Activated naive CD4-positive, alpha-beta T cell (primary cell): ENCODE results near the gene ILDR1.

ENCODE experiments used
- DNase-seq, 4 experiments: peaks; one replicate each; lab custom pipeline; 2025; lab: John Stamatoyannopoulos, UW

Gene ILDR1

DNA sequence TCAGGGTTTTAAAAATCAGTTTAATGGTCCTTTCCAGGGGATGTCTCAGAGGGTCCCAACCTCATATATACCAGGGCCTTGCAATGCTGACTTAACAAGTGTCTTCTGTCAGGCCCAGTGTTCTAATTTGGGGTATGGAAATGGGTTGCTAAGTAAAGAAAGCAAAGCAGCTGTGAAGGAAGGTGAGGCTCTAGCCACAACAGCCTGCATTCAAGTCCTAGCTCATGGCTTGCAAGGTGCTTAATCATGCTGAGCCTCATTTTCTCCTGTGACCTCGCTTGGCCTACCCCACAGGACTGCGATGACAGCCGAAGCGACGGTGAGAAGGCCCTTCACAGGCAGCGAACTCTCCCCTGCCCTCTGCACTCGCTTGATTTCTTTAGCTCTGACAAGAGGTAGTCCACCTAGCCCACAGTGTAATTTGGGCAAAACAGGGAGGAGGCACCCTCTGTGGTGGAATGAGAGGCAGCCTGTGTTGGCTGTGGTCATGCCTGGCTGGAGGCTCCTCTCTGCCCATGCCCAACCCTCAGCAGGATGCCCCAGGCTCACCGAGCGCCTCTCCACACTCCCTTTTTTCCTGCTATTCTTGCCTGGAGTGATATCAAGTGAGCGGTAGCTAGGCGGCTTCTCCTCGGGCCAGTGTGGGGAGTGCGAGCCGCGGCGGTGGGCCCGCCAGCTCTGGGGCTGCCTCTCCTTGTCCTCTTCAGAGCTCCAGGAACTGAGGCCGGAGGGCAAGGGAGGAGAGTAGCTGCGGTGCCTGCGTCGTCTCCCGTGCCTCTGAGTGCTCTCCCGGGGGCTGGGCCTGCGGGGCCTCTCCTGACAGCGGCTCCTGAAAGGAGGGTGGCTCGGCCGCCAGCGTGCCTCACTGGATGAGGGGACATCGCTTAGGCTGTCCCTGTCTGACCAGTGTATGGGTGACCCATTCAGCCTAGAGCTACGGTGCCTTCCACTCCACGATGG, 29.2 kb downstream of the ILDR1 start:
- DNase-seq = no peak

GRCh38 chr3:121989943-121990342, 32.1 kb downstream of the ILDR1 start:
- no peak for DNase-seq

GRCh38 chr3:121988146-121988545, 33.9 kb downstream of the ILDR1 start:
- no peak for DNase-seq

DNA sequence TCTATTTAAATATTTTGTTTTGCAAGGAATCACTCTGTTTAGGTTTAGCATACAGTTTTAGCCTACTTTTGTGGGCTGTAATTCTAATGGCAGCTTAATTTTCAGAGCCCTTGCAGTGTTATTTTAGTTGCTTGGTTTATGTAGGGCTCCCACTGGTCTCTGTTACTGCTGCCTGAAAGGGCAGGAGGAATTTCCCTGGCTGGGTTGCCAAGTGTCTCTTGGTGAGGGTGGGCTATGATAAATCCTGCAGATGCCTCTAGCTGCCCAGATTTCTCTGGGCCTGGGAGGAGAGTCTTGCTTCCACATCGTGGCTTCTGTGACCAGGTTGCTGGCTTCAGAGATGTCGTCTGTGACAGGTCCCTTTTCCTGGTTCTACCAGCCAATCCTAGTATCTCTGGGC, 36.2 kb downstream of the ILDR1 start:
- no peak for DNase-seq

DNA sequence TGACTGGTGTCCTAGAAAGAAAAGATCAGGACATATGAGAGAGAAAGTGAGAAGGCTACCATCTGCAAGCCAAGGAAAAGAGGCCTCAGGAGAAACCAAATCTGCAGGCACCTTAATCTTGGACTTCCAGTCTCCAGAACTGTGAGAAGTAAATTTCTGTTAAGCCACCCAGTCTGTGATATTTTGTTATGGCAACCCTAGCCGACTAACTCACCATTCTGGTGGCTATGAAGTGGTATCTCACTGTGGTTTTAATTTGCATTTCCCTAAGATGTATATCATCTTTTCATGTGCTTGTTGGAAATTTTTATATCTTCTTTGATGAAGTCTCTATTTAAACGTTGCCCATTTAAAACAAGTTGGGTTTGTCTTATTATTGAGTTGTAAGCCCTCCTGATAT, 40.6 kb downstream of the ILDR1 start:
- DNase-seq = no peak

GRCh38 chr3:121980450-121980796, 41.6 kb downstream of the ILDR1 start:
- no peak for DNase-seq

DNA sequence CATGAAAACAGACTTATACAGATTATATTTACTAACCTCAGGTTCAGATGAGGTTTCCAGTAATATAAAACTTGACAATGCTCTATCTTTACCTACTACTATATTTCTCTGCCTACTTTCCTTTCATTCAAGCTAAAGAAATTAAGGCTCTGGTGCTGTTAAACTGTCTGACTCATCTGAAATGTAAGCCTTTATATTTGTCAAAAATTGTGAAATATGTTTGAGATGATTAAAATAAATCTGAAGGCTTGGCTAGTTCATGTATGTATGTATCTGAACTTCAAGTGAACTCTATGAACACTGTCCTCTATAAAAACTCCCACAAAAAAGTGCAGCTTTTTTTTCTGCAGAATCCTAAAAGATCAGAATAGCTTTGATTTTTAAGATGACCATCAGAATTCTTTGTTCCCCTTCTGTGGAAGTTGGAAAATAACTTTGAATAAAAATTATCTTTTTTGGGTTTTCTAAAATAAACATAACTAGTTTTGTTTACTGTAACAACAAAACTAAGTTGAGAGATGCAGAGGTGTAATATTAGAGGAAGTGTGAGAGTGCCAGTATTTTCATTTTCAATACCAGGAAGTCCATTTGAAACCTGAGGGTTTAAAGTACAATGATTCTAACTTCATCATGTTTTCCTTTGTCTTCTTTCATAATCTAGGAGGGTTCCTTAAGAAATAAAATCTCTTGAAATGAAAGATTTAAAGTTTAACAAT, 42.2 kb downstream of the ILDR1 start:
- DNase-seq = no peak

- DNase-seq = no peak
Observed at GRCh38 chr3:121979246-121979645, 42.8 kb downstream of the ILDR1 start.

DNA sequence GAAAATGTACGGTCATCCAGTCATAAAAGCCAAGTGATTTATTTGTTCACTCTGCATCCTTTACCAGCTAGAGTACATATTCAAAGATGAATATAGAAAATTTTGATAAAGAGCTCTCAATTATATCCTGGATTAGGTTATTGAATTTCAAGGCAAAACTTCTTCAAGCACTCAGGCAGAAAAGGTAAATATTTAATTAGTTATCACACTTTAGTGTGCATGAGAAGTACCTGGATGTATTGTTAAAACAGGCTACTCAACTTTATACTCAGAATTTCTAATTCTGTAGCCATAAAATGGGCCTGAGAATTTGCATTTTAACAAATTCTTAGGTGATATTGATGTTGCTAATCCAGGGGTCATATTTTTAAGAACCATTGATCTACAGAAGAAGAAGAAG, 45.3 kb downstream of the ILDR1 start:
- no peak for DNase-seq

DNA sequence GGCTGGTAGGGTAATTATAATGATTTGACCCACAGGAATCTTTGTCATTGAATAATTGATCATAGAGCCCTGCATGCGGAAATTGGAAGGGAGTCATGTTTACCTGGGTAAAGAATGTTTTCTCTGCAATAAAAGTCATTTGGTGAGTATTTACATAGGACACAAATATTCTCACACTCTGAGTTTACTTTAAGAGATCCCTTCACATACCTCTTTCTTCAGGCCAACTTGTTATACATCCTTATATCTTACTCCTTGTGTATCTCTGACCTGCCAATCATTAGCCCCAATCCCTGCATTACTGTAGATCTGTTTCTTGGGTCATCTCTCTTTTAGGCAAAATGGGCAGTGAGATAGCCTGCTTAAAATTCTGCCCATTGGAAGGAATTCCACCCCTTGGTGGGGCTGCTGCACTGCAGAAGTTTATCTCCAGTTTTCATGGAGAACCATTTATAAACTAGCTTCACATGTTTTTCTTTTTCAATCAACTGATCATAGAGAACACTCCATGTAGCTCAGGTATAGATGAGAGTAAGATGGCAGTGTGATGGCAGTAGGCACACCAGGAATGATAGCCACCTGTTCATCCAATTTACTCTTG, 46.2 kb downstream of the ILDR1 start:
- DNase-seq = no peak

DNA sequence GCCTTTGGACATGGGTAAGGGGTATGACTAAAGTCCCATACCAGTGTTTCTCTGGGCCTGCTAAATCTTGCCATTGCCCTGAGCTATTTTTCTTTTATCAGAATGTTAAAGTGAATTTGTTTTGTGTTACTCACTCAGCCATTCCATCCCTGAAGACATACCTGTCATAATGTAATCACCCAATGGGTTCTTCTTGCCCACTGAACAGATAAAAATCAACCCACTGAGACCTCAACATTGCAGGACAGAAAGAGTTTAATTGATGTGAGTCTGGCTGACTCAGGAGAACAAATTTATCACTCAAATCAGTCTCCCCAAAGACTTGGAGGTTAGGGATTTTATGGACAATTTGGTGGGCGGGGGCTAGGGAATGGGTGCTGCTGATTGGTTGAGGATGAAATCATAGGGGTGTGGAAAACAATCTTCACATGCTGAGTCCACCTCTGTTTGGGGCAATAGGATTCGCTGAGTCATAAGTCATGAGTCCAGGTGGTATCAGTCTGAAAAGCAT, 47.4 kb downstream of the ILDR1 start:
- no peak for DNase-seq

DNA sequence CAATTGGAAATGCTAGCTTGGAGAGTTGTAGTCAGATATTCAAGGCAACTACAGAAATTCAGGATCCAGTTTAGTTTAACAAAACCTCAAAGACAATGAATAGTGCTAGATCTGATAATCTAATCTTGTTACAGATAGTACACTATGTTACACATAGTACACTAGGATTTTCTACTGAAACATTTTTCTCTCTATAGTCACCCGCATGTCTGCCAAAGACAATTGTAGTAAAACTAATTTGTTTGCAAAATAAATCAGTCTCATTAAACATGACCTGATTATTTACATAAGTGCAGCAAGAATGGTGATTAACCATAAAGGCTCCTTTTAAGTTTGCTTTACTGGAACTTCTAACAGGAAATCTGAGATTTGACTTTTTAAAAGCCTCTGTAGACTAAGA, 52.0 kb downstream of the ILDR1 start:
- no peak for DNase-seq

DNA sequence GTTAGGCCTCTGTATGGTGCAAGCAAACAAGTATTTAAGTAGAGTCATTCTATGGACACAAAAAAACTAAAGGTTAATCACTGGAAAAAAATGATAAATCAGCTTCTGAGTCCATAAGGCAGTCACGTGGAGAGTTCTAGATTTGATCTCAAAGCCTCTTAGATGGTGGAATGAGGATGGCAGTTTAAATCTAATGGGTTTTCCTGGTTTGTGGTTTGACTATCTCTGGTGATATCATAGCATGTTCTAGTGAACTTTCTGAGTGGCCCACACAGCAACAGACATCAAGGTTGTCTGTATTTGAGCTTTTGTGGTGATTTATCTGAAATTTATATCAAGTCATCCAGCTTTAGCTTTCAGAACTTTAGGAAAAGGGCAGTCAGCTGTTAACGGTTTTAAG, 52.4 kb downstream of the ILDR1 start:
- no peak for DNase-seq

- DNase-seq = no peak
Observed at GRCh38 chr3:121963608-121964007, 58.4 kb downstream of the ILDR1 start.

GRCh38 chr3:121962443-121962842, 59.6 kb downstream of the ILDR1 start:
- no peak for DNase-seq

DNA sequence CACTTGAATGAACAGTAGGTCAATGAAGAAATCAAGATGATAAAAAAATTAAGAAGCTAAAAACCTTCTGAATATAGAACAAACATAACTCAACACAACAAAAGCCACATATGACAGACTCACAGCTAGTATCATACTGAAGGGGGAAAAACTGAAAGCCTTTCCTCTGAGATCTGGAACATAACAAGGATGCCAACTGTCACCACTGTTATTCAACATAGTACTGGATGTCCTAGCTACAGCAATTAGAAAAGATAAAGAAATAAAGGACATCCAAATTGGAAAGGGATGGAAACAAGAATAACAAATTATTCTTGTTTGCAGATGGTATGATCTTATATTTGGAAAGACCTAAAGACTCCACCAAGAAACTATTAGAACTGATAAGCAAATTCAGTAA, 60.8 kb downstream of the ILDR1 start:
- DNase-seq = no peak

GRCh38 chr3:121958801-121959200, 63.2 kb downstream of the ILDR1 start:
- DNase-seq = no peak

GRCh38 chr3:121957674-121958415, 64.2 kb downstream of the ILDR1 start:
- no peak for DNase-seq

GRCh38 chr3:121956363-121956762, 65.7 kb downstream of the ILDR1 start:
- DNase-seq = no peak

GRCh38 chr3:121951291-121951919, 70.6 kb downstream of the ILDR1 start:
- DNase-seq = no peak

GRCh38 chr3:121948641-121949040, 73.4 kb downstream of the ILDR1 start:
- DNase-seq = no peak

- DNase-seq = no peak
Observed at GRCh38 chr3:121943431-121943830, 78.6 kb downstream of the ILDR1 start.
